HepG2 (cell line): ENCODE results near the gene SLC26A9. TPM values are rescaled to one million over a fixed set of nuclear protein-coding genes. Genes with fewer than 3 reads are reported as not detected.

ENCODE experiments used
- ATAC-seq: fragments of 200-7000 bp; cut with Tn5 transposase; 3 replicates; pipeline ENCODE4 v1.9.1; 2020; ENCODE audit warnings: mild to moderate bottlenecking, moderate library complexity
- BruUV-seq: library from RNA; stranded (reverse); fragments of 400-500 nt; replicated peaks from 2 replicates; lab custom pipeline; 2021; lab: Mats Ljungman, UMichigan
- CTCF ChIA-PET: fragments of 300-600 bp; formaldehyde crosslinking; extraction: SDS; loops from one replicate; lab custom pipeline; 2021; ENCODE audit warnings: low total read pairs, inconsistent platforms, low intra/inter-chr PET ratio; lab: Yijun Ruan, JAX
- POLR2A ChIA-PET: fragments of 350-600 bp; sonication (Branson Sonifier 250); formaldehyde crosslinking; loops from one replicate; lab custom pipeline; 2020; ENCODE audit warnings: antibody characterized with exemption, inconsistent platforms; lab: Yijun Ruan, JAX
- DNase-seq: peaks from one replicate; pipeline ENCODE4 v3.0.0-alpha.2; 2015; ENCODE audit warnings: low spot score
- FAIRE-seq: peaks from 3 replicates; lab custom pipeline; 2011; peaks lifted over from hg19 to GRCh38; lab: Jason Lieb, UNC
- H2AFZ ChIP-seq: one replicate; pipeline ENCODE4 v1.6.1; 2011; ENCODE audit warnings: low read length, inconsistent platforms
- H3K27ac ChIP-seq: fragments of 300-600 bp; 3 replicates; pipeline ENCODE4 v1.8.0; 2011; ENCODE audit warnings: mixed run types, mild to moderate bottlenecking, mixed read lengths, low read length, inconsistent platforms; ENCODE audit not compliant: insufficient read depth; ENCODE audit errors: extremely low read length
- H3K27me3 ChIP-seq, 2 experiments: fragments of 200-600 bp in 1 of 2; 2 replicates in 1 of 2; 3 replicates in 1 of 2; pipeline versions ENCODE4 v1.6.0 to v1.8.0; 2011; ENCODE audit warnings: low read length in 2 of 2, mild to moderate bottlenecking in 2 of 2, moderate library complexity in 2 of 2, inconsistent platforms in 1 of 2; ENCODE audit not compliant: insufficient read depth in 2 of 2, control insufficient read depth in 1 of 2
- H3K36me3 ChIP-seq, 2 experiments: fragments of 200-600 bp in 1 of 2; replicated peaks in 1 of 2; 2 replicates in 1 of 2; 3 replicates in 1 of 2; pipeline versions ENCODE4 v1.5.1 to v1.8.0; 2011; ENCODE audit warnings: low read length in 2 of 2, inconsistent platforms in 1 of 2; ENCODE audit not compliant: insufficient read depth in 2 of 2, control insufficient read depth in 1 of 2
- H3K4me1 ChIP-seq: 2 replicates; pipeline ENCODE4 v1.5.1; 2012; ENCODE audit warnings: low read length, inconsistent platforms; ENCODE audit not compliant: insufficient read depth
- H3K4me2 ChIP-seq: 2 replicates; pipeline ENCODE4 v1.6.0; 2011; ENCODE audit warnings: low read depth, low read length, inconsistent platforms
- H3K4me3 ChIP-seq, 3 experiments: fragments of 200-600 bp in 1 of 3; sonication (generic), shearing (Covaris generic) in 1 of 3; replicated peaks in 1 of 3; 2 replicates each; pipeline ENCODE4 v1.5.1; 2011 to 2016; ENCODE audit warnings: low read length in 3 of 3, inconsistent platforms in 2 of 3, low read depth in 2 of 3, mild to moderate bottlenecking in 2 of 3, control low read depth in 1 of 3, mixed read lengths in 1 of 3; ENCODE audit not compliant: insufficient read depth in 1 of 3
- H3K79me2 ChIP-seq: one replicate; pipeline ENCODE4 v1.6.1; 2011; ENCODE audit warnings: low read length, inconsistent platforms; ENCODE audit not compliant: insufficient read depth
- H3K9ac ChIP-seq: 2 replicates; pipeline ENCODE4 v1.6.0; 2011; ENCODE audit warnings: mild to moderate bottlenecking, low read depth, low read length, inconsistent platforms; ENCODE audit not compliant: insufficient read depth
- H3K9me3 ChIP-seq: 2 replicates; pipeline ENCODE4 v1.5.1; 2012; ENCODE audit warnings: mild to moderate bottlenecking, low read length
- H4K20me1 ChIP-seq: 2 replicates; pipeline ENCODE4 v1.6.0; 2011; ENCODE audit warnings: inconsistent platforms, mild to moderate bottlenecking, low read length, moderate library complexity; ENCODE audit not compliant: insufficient read depth
- ARNT ChIP-seq: fragments of 450-650 bp; IDR thresholded peaks from 2 replicates; pipeline ENCODE4 v1.6.1; 2017
- HOXA9 ChIP-seq: sonication (generic); formaldehyde crosslinking; IDR thresholded peaks from 2 replicates; pipeline ENCODE4 v1.8.1; 2022; ENCODE audit warnings: missing genetic modification reagents, mild to moderate bottlenecking, moderate library complexity, borderline replicate concordance
- KMT2A ChIP-seq: sonication (generic); formaldehyde crosslinking; IDR thresholded peaks from 2 replicates; pipeline ENCODE4 v1.4.0; 2020; ENCODE audit warnings: missing genetic modification reagents
- RBM39 ChIP-seq: fragments of 200-400 bp; formaldehyde crosslinking; IDR thresholded peaks from one replicate; pipeline ENCODE4 v1.6.1; 2018; ENCODE audit warnings: antibody characterized with exemption, mild to moderate bottlenecking, low read depth, low read length; ENCODE audit not compliant: poor library complexity, severe bottlenecking
- TRIM24 ChIP-seq: sonication (generic); formaldehyde crosslinking; IDR thresholded peaks from 2 replicates; pipeline ENCODE4 v1.8.0; 2022; ENCODE audit warnings: mild to moderate bottlenecking, missing genetic modification reagents
- ZNF180 ChIP-seq: sonication (generic); formaldehyde crosslinking; IDR thresholded peaks from 2 replicates; pipeline ENCODE4 v1.4.0; 2020; ENCODE audit warnings: low read depth, missing genetic modification reagents, borderline replicate concordance
- ZNF292 ChIP-seq: sonication (generic); formaldehyde crosslinking; IDR thresholded peaks from 2 replicates; pipeline ENCODE4 v1.8.1; 2022; ENCODE audit warnings: mild to moderate bottlenecking, low read depth, missing genetic modification reagents, borderline replicate concordance
- WGBS: methylation state at CpG from one replicate; pipeline ENCODE4 v1.1.6; 2017; ENCODE audit warnings: low lambda C conversion rate; 5-methylcytosine and 5-hydroxymethylcytosine counted together
- in situ Hi-C: cut with HindIII; loops from 2 replicates; pipeline ENCODE4 v1.10.0; 2017; ENCODE audit warnings: low pct_unique_long_range_greater_than_20kb; ENCODE audit not compliant: extremely low pct_ligation_motif_present
- intact Hi-C: fragments of 100-400 bp; cut with micrococcal nuclease; formaldehyde crosslinking; loops from one replicate; pipeline ENCODE4 v1.10.0; 2022; ENCODE audit not compliant: unreplicated experiment
- polyA plus RNA-seq, 8 experiments: library from polyadenylated mRNA; depleted of rRNA in 3 of 8; stranded (reverse) in 7 of 8; unstranded in 1 of 8; fragments of >200 nt; fragmentation: Illumina TruSeq in 4 of 8; extraction: Trizol in 4 of 8; gene quantifications; 2 replicates each; pipeline versions ENCODE4 v1.2.1 to v1.2.3, GENCODE V29; 2011 to 2016; ENCODE audit warnings: low read depth in 4 of 8, missing spikeins in 1 of 8, mixed read lengths in 1 of 8; ENCODE audit not compliant: insufficient read depth in 1 of 8
- total RNA-seq, 5 experiments: library from RNA; depleted of rRNA; stranded (reverse); fragments of >200 nt; fragmentation: Illumina TruSeq; extraction: Trizol; gene quantifications; 2 replicates each; pipeline ENCODE4 v1.2.3, GENCODE V29; 2016; ENCODE audit warnings: low read depth in 1 of 5
- TF ChIP-seq, protein P1 (sequence below): sonication (generic); formaldehyde crosslinking; IDR thresholded peaks from 2 replicates; pipeline ENCODE4 v1.5.0; 2020; ENCODE audit warnings: mild to moderate bottlenecking, missing genetic modification reagents, borderline replicate concordance
- TF ChIP-seq, protein P2 (sequence below): sonication (generic); formaldehyde crosslinking; IDR thresholded peaks from 2 replicates; pipeline ENCODE4 v1.4.0; 2020; ENCODE audit warnings: mild to moderate bottlenecking, low read depth, missing genetic modification reagents
- TF ChIP-seq, protein P3 (sequence below): IDR thresholded peaks from 2 replicates; pipeline ENCODE4 v1.6.1; 2012; ENCODE audit warnings: low read length, improper control_type of control experiment

SLC26A9 gene
- total and polyA plus RNA-seq, 2 of the 13 experiments (the other 11 are each of a cell fraction or from before 2014, with no cell fraction given) = 0.11 to 0.15 TPM

DNA sequence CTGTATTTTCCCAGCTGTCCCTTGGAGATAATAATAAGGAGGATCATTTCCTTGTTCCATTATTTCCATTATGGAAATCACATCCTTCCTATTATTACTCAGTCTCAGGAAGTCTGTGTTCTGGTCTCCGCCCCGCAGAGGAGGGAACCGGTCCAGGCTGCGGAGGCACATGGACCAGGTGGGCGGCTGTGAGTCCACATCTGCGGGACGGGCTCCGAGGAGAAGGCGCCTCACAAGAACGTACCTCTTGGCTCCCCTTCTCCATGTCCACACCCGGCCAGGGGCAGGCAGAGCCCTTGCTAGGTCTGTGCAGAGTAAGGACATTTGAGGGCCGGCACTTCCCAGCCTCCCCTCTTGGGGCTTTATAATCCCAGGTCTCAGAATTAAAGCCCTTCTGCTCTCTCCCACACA, 45.3 kb upstream of the SLC26A9 start (continued):
- TF ChIP-seq, protein P1, sequence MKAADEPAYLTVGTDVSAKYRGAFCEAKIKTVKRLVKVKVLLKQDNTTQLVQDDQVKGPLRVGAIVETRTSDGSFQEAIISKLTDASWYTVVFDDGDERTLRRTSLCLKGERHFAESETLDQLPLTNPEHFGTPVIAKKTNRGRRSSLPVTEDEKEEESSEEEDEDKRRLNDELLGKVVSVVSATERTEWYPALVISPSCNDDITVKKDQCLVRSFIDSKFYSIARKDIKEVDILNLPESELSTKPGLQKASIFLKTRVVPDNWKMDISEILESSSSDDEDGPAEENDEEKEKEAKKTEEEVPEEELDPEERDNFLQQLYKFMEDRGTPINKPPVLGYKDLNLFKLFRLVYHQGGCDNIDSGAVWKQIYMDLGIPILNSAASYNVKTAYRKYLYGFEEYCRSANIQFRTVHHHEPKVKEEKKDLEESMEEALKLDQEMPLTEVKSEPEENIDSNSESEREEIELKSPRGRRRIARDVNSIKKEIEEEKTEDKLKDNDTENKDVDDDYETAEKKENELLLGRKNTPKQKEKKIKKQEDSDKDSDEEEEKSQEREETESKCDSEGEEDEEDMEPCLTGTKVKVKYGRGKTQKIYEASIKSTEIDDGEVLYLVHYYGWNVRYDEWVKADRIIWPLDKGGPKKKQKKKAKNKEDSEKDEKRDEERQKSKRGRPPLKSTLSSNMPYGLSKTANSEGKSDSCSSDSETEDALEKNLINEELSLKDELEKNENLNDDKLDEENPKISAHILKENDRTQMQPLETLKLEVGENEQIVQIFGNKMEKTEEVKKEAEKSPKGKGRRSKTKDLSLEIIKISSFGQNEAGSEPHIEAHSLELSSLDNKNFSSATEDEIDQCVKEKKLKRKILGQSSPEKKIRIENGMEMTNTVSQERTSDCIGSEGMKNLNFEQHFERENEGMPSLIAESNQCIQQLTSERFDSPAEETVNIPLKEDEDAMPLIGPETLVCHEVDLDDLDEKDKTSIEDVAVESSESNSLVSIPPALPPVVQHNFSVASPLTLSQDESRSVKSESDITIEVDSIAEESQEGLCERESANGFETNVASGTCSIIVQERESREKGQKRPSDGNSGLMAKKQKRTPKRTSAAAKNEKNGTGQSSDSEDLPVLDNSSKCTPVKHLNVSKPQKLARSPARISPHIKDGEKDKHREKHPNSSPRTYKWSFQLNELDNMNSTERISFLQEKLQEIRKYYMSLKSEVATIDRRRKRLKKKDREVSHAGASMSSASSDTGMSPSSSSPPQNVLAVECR (CRISPR knock-in tag) = no peak
- TF ChIP-seq, protein P2, sequence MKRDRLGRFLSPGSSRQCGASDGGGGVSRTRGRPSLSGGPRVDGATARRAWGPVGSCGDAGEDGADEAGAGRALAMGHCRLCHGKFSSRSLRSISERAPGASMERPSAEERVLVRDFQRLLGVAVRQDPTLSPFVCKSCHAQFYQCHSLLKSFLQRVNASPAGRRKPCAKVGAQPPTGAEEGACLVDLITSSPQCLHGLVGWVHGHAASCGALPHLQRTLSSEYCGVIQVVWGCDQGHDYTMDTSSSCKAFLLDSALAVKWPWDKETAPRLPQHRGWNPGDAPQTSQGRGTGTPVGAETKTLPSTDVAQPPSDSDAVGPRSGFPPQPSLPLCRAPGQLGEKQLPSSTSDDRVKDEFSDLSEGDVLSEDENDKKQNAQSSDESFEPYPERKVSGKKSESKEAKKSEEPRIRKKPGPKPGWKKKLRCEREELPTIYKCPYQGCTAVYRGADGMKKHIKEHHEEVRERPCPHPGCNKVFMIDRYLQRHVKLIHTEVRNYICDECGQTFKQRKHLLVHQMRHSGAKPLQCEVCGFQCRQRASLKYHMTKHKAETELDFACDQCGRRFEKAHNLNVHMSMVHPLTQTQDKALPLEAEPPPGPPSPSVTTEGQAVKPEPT (CRISPR knock-in tag) = no peak
- no peak for TF ChIP-seq HOXA9 (CRISPR knock-in tag)
- TF ChIP-seq KMT2A = no peak
- no peak for TF ChIP-seq ZNF292

DNA sequence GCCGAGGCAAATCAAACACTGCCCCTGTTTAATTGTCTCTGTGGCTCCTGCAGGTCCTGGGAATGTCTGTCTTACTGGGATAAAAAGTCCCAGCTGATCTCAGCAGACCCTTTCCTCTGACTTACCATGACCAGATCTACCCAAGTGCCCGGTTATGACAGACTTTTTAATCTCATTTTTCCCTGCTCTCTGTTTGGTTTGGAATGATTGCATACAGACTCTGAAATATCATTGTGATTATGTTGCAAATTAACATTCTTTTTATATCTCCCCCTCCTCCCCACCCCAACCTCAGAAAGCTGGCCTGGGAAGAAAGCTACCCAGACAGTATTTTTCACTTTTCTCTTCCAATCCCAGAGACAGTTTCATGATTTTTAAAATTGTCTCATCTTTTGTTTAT, 43.6 kb upstream of the SLC26A9 start:
- Histone ChIP-seq H3K4me2 (no peak overlapping the region), H3K9me3 (no peaks in the 10 kb centered on the region), H3K27ac (no peak overlapping the region), H3K36me3 (no peaks in the 10 kb centered on the region), H2AFZ (no peak overlapping the region), H3K79me2 (no peaks in the 10 kb centered on the region), H3K4me3 (no peak overlapping the region), H3K27me3 (peaks cover 0 to 11% of the 10 kb centered on the region in 2 experiments; a peak in 3 of 5 replicates), H3K9ac (no peak overlapping the region), H3K4me1 (peaks cover 17% of the 10 kb centered on the region), H4K20me1 (no peaks in the 10 kb centered on the region)
- in situ Hi-C loops (no loop called here), intact Hi-C loops (no loop called here)
- DNase-seq (no peak), ATAC-seq (no peak), FAIRE-seq (no peak)
- WGBS = 3% methylated on average over 2 of the region's 2 CpGs
- ChIA-PET POLR2A (no interaction called here), CTCF (no interaction called here)
- no peak for TF ChIP-seq TRIM24 (CRISPR knock-in tag)
- TF ChIP-seq ZNF180 (CRISPR knock-in tag) = no peak
- no peak for TF ChIP-seq RBM39
- TF ChIP-seq ARNT = no peak
- TF ChIP-seq, protein P3, sequence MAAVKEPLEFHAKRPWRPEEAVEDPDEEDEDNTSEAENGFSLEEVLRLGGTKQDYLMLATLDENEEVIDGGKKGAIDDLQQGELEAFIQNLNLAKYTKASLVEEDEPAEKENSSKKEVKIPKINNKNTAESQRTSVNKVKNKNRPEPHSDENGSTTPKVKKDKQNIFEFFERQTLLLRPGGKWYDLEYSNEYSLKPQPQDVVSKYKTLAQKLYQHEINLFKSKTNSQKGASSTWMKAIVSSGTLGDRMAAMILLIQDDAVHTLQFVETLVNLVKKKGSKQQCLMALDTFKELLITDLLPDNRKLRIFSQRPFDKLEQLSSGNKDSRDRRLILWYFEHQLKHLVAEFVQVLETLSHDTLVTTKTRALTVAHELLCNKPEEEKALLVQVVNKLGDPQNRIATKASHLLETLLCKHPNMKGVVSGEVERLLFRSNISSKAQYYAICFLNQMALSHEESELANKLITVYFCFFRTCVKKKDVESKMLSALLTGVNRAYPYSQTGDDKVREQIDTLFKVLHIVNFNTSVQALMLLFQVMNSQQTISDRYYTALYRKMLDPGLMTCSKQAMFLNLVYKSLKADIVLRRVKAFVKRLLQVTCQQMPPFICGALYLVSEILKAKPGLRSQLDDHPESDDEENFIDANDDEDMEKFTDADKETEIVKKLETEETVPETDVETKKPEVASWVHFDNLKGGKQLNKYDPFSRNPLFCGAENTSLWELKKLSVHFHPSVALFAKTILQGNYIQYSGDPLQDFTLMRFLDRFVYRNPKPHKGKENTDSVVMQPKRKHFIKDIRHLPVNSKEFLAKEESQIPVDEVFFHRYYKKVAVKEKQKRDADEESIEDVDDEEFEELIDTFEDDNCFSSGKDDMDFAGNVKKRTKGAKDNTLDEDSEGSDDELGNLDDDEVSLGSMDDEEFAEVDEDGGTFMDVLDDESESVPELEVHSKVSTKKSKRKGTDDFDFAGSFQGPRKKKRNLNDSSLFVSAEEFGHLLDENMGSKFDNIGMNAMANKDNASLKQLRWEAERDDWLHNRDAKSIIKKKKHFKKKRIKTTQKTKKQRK = no peak
- no TSS peak for BruUV-seq
